Endothelial cell of umbilical vein (primary cell): ENCODE data around the gene LGALS14.

Source experiments
- CTCF ChIP-seq, 2 donors: IDR thresholded peaks; 1 replicate in 1 of 2; 2 replicates in 1 of 2; pipeline ENCODE4 v1.5.1; 2011; ENCODE audit warnings: low read length in 2 of 2, mild to moderate bottlenecking in 2 of 2, moderate library complexity in 2 of 2, control low read depth in 1 of 2, inconsistent platforms in 1 of 2, low read depth in 1 of 2; ENCODE audit not compliant: insufficient read depth in 1 of 2; ENCODE audit errors: extremely low read depth in 1 of 2
- EZH2 ChIP-seq: IDR thresholded peaks from 2 replicates; pipeline ENCODE4 v1.6.1; 2012; ENCODE audit warnings: borderline replicate concordance, low read depth, mild to moderate bottlenecking, moderate library complexity, low read length, inconsistent platforms; ENCODE audit not compliant: severe bottlenecking
- JUN ChIP-seq: IDR thresholded peaks from 2 replicates; pipeline ENCODE4 v1.6.1; 2011; ENCODE audit warnings: borderline replicate concordance, low read depth; ENCODE audit not compliant: insufficient read length, insufficient read depth
- POLR2A ChIP-seq: IDR thresholded peaks from 2 replicates; pipeline ENCODE4 v1.6.1; 2012; ENCODE audit warnings: low read depth, mild to moderate bottlenecking, control low read depth, low read length
- POLR2AphosphoS5 ChIP-seq: IDR thresholded peaks from 2 replicates; pipeline ENCODE4 v1.6.1; 2012; ENCODE audit warnings: low read depth, mild to moderate bottlenecking, control low read depth, low read length, moderate library complexity; ENCODE audit not compliant: insufficient read depth

GRCh38 chr19:39737351-39737750 lies 33.1 kb downstream of the LGALS14 start:
- TF ChIP-seq CTCF (IDR thresholded peaks at IDR 0.05; ENCODE audit: extremely low read depth in 1 of 2, insufficient read depth in 1 of 2, low read depth in 1 of 2, low read length in 2 of 2) (no peak), POLR2AphosphoS5 (no peak), POLR2A (no peak), EZH2 (no peak), JUN (no peak)
